Loucy (cell line): ENCODE measurements around the gene SLC13A1.
"Not testable (repeated sequence)": the region's sequence is repeated elsewhere in the genome, so short reads cannot be mapped to it uniquely, and the experiment has no call there.

Experiments used
- H2AFZ ChIP-seq: fragments of 200-600 bp; sonication (generic); 2 replicates; pipeline ENCODE4 v1.6.0; 2016; ENCODE audit warnings: antibody characterized with exemption, mild to moderate bottlenecking, low read length, moderate library complexity
- H3F3A ChIP-seq: fragments of 200-600 bp; 2 replicates; pipeline ENCODE4 v1.6.0; 2016; ENCODE audit warnings: antibody characterized with exemption, low read depth, mild to moderate bottlenecking
- H3K27me3 ChIP-seq: fragments of 200-600 bp; sonication (generic); 2 replicates; pipeline ENCODE4 v1.6.1; 2014; ENCODE audit warnings: low read length, mild to moderate bottlenecking; ENCODE audit not compliant: insufficient read depth, poor library complexity, severe bottlenecking
- H3K36me3 ChIP-seq: fragments of 200-600 bp; sonication (generic); 2 replicates; pipeline ENCODE4 v1.6.1; 2016; ENCODE audit warnings: low read length; ENCODE audit not compliant: insufficient read depth
- H3K4me1 ChIP-seq: fragments of 200-600 bp; sonication (generic); 2 replicates; pipeline ENCODE4 v1.5.1; 2014; ENCODE audit warnings: low read length, mild to moderate bottlenecking; ENCODE audit not compliant: insufficient read depth, poor library complexity, severe bottlenecking
- H3K4me2 ChIP-seq: fragments of 200-600 bp; sonication (generic); 2 replicates; pipeline ENCODE4 v1.6.0; 2014; ENCODE audit warnings: antibody characterized with exemption, low read length, low read depth, mild to moderate bottlenecking; ENCODE audit not compliant: poor library complexity, severe bottlenecking
- H3K4me3 ChIP-seq: fragments of 200-600 bp; sonication (generic); 2 replicates; pipeline ENCODE4 v1.5.1; 2014; ENCODE audit warnings: low read length, mild to moderate bottlenecking, mixed read lengths; ENCODE audit not compliant: poor library complexity, severe bottlenecking
- H3K79me2 ChIP-seq: fragments of 200-600 bp; sonication (generic); 2 replicates; pipeline ENCODE4 v1.6.1; 2014; ENCODE audit warnings: low read length; ENCODE audit not compliant: insufficient read depth
- H3K9ac ChIP-seq: fragments of 200-600 bp; sonication (generic); 2 replicates; pipeline ENCODE4 v1.6.0; 2014; ENCODE audit warnings: mild to moderate bottlenecking, low read depth, low read length, moderate library complexity; ENCODE audit not compliant: poor library complexity, severe bottlenecking
- H3K9me2 ChIP-seq: fragments of 200-600 bp; sonication (generic); replicated peaks from 2 replicates; pipeline ENCODE4 v1.6.1; 2016; ENCODE audit warnings: low read depth, low read length, mixed read lengths
- H3K9me3 ChIP-seq: fragments of 200-600 bp; sonication (generic); 2 replicates; pipeline ENCODE4 v1.6.1; 2014; ENCODE audit warnings: mild to moderate bottlenecking, antibody characterized with exemption, low read length, low read depth; ENCODE audit not compliant: insufficient read depth
- H4K20me1 ChIP-seq: fragments of 200-600 bp; sonication (generic); 2 replicates; pipeline ENCODE4 v1.6.0; 2014; ENCODE audit warnings: antibody characterized with exemption, low read length, mild to moderate bottlenecking; ENCODE audit not compliant: insufficient read depth, poor library complexity, severe bottlenecking
- CTCF ChIP-seq: fragments of 200-600 bp; sonication (generic); conservative IDR thresholded peaks from 2 replicates; pipeline ENCODE4 v1.5.1; 2014; ENCODE audit warnings: mild to moderate bottlenecking, antibody characterized with exemption, low read length
- EZH2phosphoT487 ChIP-seq: fragments of 200-600 bp; IDR thresholded peaks from 2 replicates; pipeline ENCODE4 v1.6.1; 2018; ENCODE audit warnings: antibody characterized with exemption, mild to moderate bottlenecking, moderate library complexity, borderline replicate concordance

The SLC13A1 gene

GRCh38 chr7:123096976-123097375, 102.8 kb downstream of the SLC13A1 start:
- no peak overlapping the region for H3K4me2 ChIP-seq
- no peaks in the 10 kb centered on the region for H4K20me1 ChIP-seq
- TF ChIP-seq EZH2phosphoT487 (no peak), CTCF (no peak)
- no peak overlapping the region for H3K4me3 ChIP-seq
- H3K9me3 ChIP-seq, result 0 out of 2 replicates have a peak, but pooled peaks cover 3% of the 10 kb centered on the region
- no peaks in the 10 kb centered on the region for H3F3A ChIP-seq
- no peak overlapping the region for H2AFZ ChIP-seq
- no peaks in the 10 kb centered on the region for H3K36me3 ChIP-seq
- H3K9me2 ChIP-seq, result no peaks in the 10 kb centered on the region
- H3K27me3 ChIP-seq, result no peaks in the 10 kb centered on the region
- H3K4me1 ChIP-seq, result no peaks in the 10 kb centered on the region
- H3K9ac ChIP-seq, result no peak overlapping the region
- H3K79me2 ChIP-seq, result no peaks in the 10 kb centered on the region

GRCh38 chr7:123096434-123096833, 103.3 kb downstream of the SLC13A1 start:
- Histone ChIP-seq H3K27me3 (no peaks in the 10 kb centered on the region), H3K9ac (no peak overlapping the region), H3K4me2 (no peak overlapping the region), H2AFZ (no peak overlapping the region), H3K9me3 (0 out of 2 replicates have a peak, but pooled peaks cover 3% of the 10 kb centered on the region), H3K4me1 (no peaks in the 10 kb centered on the region), H3K36me3 (no peaks in the 10 kb centered on the region), H3K4me3 (no peak overlapping the region), H3F3A (no peaks in the 10 kb centered on the region), H3K79me2 (no peaks in the 10 kb centered on the region), H3K9me2 (no peaks in the 10 kb centered on the region), H4K20me1 (no peaks in the 10 kb centered on the region)
- no peak for TF ChIP-seq EZH2phosphoT487
- no peak for TF ChIP-seq CTCF

GRCh38 chr7:123090456-123090855, 109.3 kb downstream of the SLC13A1 start:
- TF ChIP-seq CTCF (no peak), EZH2phosphoT487 (no peak)
- no peaks in the 10 kb centered on the region for H3K4me1 ChIP-seq
- no peaks in the 10 kb centered on the region for H3K27me3 ChIP-seq
- H3K79me2 ChIP-seq, result no peaks in the 10 kb centered on the region
- no peaks in the 10 kb centered on the region for H3K36me3 ChIP-seq
- 0 out of 2 replicates have a peak, but pooled peaks cover 3% of the 10 kb centered on the region for H3K9me3 ChIP-seq
- no peaks in the 10 kb centered on the region for H3K9me2 ChIP-seq
- no peak overlapping the region for H2AFZ ChIP-seq
- H3F3A ChIP-seq, result no peaks in the 10 kb centered on the region
- no peak overlapping the region for H3K9ac ChIP-seq
- H3K4me3 ChIP-seq, result no peak overlapping the region
- no peaks in the 10 kb centered on the region for H4K20me1 ChIP-seq
- H3K4me2 ChIP-seq, result no peak overlapping the region

GRCh38 chr7:123086910-123087309, 112.9 kb downstream of the SLC13A1 start:
- H3K9ac ChIP-seq, H3F3A ChIP-seq, H3K4me2 ChIP-seq, H3K4me1 ChIP-seq, H3K36me3 ChIP-seq, H3K27me3 ChIP-seq, H4K20me1 ChIP-seq, H3K4me3 ChIP-seq, H3K79me2 ChIP-seq, H2AFZ ChIP-seq, H3K9me3 ChIP-seq, H3K9me2 ChIP-seq: not testable (repeated sequence)

- not testable (repeated sequence) for H2AFZ ChIP-seq, H3K4me2 ChIP-seq, H3K79me2 ChIP-seq, H3K36me3 ChIP-seq, H3F3A ChIP-seq, H3K4me1 ChIP-seq, H3K9ac ChIP-seq, H3K9me2 ChIP-seq, H3K9me3 ChIP-seq, H3K27me3 ChIP-seq, H4K20me1 ChIP-seq, H3K4me3 ChIP-seq
These were observed 114.9 kb downstream of the SLC13A1 start for GRCh38 chr7:123084861-123085260.
